Measurements from ENCODE around the gene JMJD8.
A peak's percentile ranks its signal among the peaks of the same experiment; 100 is the strongest.

DNA sequence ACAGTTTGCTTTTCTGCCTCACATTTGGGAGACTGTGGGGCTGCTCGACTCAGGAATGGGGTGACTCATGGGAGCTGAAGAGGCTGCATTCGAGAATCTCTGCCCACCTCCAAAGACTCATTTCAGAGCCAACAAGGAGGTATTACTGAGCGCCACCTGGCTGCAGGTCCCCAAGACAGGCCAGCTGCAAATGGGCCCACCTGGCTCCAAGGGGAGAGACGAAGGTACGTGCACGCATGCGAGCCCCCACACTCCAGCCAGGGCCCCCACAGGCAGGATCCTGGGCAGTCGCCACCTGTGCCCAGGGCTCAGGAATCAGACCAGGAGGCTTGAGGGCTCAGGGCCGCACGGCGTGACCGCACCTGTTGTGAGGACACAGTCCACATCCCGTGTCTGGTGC lies 48.8 kb upstream of the JMJD8 start:
- TF ChIP-seq, protein P1, sequence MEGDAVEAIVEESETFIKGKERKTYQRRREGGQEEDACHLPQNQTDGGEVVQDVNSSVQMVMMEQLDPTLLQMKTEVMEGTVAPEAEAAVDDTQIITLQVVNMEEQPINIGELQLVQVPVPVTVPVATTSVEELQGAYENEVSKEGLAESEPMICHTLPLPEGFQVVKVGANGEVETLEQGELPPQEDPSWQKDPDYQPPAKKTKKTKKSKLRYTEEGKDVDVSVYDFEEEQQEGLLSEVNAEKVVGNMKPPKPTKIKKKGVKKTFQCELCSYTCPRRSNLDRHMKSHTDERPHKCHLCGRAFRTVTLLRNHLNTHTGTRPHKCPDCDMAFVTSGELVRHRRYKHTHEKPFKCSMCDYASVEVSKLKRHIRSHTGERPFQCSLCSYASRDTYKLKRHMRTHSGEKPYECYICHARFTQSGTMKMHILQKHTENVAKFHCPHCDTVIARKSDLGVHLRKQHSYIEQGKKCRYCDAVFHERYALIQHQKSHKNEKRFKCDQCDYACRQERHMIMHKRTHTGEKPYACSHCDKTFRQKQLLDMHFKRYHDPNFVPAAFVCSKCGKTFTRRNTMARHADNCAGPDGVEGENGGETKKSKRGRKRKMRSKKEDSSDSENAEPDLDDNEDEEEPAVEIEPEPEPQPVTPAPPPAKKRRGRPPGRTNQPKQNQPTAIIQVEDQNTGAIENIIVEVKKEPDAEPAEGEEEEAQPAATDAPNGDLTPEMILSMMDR (optimal IDR thresholded peaks at IDR 0.05 in 1 of 3, IDR thresholded peaks at IDR 0.05 in 1 of 3, conservative IDR thresholded peaks at IDR 0.05 in 1 of 3; ENCODE audit: extremely low read depth in 1 of 3, insufficient read depth in 2 of 3, low read length in 3 of 3), result peak in 1 of 3 experiments; percentile 36
- TF ChIP-seq EZH2 (IDR thresholded peaks at IDR 0.05; ENCODE audit: low read length), result no peak

Measured in keratinocyte (primary cell).